ENCODE results near the gene TLE1.
"Not testable (repeated sequence)": the region's sequence is repeated elsewhere in the genome, so short reads cannot be mapped to it uniquely, and the experiment has no call there.

Gene TLE1

DNA sequence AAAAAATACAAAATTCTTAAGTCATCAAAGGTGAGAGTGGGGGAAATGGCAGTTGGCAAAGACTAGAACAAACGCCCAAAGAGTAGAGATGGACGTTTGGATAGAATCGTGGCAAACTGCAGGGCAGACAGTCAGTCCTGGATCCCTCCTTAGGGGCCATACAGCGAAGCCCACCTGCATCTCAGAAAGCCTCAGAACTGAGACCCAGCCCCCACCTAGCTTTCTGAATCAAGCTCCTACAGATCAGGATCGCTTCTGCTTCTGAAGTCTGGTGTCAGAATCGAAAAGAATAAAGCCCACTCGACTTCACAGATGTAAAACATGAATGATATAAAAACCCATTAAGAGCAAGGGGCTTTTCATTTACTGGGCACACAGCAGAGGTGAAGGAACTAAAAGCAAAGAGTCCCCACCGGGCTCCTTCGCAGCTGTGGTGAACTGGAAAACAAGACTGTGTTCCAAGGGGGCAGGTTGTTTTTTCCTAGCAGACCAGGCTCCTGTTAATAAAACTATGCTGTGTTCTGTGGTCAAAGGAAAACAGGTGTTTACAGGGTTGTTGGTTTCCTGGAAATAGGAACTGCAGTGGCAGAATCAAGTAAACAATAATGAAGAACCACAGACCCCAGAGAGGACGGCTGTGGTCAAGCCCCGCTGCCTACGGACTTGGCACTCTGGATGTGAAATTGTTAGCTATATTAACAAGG is 91.8 kb downstream of the TLE1 start:
- no peak for DNase-seq

DNA sequence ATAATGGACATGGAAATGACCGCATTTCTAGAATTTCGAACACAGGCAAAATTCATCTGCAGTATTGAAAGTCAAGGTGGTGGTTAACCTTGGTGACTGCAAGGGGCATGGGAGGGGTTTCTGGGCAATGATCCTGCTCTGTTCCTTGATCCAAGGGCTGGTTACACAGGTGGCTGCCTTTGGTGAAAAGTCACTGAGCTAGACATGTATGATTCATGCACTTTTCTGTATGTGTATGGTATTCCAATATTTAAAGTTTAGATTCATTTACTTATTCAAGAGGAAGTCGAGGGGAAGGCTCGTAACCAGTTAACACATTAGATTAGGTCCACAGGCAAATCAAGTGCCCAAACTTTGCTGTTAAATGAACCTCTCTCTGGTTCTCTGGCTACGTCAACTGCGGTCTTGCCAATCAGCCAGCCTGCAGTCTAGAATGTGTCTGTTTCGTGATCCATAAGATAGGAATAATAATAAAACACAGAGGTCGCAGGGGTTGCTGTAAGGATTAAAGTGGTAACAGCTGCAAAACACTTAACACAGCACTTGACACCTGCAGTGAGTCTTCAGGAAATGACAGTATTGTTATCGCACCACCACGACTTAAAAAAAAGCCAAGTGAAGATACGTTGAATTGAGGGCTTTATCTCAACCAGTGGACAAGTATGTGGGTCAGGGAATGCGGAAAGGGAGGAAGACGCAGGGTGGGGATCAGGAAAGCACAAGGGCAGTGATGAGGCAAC is 92.5 kb downstream of the TLE1 start:
- DNase-seq = no peak

DNA sequence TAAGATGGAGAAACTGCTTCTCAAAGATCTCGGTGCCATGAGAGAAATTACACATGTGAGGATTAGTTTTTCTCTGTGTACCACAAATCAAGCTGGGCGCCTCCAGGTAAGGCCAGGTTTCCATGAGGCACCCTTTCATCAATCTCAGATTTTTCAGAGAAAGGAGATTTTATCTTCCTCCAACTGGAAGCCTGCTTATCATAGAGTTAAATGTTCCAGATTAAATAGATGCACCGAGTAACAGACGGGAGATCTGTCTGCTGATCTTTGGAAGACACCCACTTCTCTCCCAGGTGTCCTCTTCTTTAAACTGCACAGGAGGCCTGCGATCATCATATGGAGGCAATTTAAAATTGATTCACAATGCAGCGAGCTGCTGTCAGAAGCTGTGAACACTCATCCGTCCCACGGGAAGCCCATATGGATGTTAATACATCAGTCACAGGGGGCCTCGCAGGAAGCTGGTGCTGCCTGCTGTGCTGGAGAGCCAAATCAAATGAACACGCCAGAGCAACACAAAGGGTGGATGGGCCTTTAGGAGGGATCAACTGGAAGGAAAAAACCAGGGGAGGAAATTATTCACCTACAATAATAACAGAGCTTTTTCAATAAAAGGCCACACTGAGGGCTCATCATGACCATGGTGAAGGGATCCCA is 93.3 kb downstream of the TLE1 start:
- no peak for DNase-seq

DNA sequence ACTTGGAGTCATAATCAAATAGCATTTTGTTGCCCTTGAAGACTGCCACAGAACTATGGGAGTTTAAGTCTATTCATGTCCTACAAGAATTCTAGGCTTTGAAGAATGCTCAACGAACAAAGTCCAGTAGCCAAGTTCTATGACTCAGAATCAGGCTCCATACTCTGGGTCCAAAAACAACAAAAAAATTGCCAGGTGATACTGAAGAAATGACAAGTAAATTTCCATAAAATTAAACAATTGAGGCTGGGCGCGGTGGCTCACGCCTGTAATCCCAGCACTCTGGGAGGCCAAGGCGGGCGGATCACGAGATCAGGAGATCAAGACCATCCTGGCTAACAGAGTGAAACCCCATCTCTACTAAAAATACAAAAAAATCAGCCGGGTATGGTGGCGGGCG is 94.1 kb downstream of the TLE1 start:
- not testable (repeated sequence) for DNase-seq

DNA sequence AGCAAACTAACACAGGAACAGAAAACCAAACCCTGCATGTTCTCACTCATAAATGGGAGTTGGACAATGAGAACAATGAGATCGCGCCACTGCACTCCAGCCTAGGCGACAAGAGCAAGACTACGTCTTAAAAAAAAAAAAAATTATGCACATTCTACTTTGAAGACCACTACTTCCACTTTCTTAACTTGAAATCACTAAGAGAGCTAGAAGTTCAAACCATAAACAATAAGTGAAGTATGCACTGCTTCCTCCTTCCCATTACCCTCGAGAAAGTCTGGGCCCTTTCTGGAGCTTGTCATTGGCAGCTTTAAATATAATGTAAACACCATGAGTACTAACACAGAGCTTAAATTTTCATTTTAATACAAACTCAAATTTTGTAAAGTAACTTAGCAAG is 94.9 kb downstream of the TLE1 start:
- no peak for DNase-seq

DNA sequence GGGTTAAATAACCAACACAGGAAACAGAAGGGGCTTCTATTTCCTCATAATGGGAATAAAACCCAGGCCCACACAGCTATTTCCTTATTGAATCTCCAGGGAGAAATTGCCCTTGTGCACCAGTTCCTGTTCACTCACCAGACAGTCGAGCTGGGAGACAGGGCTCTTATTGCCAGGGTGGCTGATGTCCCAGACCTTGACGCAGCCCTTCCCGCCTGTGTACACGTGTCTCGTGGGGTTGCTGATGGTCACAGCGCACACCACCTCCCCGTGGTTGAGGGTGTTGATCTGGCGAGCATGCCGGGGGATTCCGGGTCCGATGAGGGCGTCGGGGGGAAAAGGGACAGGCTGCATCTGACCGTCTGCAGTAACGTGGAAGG is 96.5 kb downstream of the TLE1 start:
- DNase-seq = no peak

DNA sequence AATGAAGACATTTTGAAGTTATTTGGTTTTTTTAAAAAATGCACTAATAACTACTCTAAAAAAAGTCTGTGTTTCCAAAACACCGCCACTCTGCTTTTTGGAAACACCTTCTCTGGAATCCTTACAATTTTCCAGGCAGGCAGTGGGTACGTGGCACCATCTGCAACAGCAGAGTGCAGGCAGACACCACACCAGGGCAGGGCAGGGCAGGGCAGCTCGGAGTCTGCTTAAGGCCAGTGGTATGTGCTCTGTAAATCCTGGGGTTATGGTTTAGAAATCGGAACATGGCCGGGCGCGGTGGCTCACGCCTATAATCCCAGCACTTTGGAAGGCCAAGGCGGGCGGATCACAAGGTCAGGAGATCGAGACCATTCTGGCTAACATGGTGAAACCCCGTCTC is 97.6 kb downstream of the TLE1 start:
- no peak for DNase-seq

DNA sequence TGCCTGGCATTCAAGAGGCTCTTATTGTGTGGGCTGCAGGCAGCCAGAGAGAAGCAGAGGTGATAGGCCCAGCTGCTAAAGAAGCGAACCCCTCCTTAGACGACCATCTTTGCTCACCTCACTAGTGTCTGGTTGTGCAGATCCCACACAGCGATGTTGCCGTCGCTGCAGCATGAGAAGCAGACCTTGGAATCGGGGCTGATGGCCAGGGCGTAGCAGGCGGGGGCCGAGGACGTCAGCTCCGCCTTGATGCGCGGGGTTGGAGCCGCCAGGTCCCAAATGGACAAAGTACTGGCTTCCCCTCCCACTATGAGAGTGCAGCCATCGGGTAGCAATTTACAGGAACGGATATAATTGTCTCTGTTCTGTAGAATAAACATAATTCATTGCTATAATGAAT is 98.7 kb downstream of the TLE1 start:
- no peak for DNase-seq

DNA sequence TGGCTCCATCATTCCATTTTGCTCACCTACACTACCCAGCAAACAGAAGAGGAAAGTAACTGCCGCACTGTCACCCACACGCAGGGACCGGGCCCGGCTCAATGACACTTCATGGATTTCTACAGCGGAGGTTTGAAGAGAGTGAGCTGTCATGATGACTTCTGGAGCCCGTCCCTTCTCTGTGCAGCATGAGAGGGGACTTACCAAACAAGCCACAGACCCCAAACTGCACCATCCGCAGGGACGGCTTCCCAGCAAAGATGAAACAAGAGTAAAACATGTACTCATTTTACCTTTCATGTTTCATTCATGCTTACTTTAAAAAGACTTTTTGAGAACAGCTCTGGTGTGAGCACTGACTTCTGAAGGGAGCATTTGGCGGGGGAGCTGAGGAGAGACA is 99.5 kb downstream of the TLE1 start:
- no peak for DNase-seq

DNA sequence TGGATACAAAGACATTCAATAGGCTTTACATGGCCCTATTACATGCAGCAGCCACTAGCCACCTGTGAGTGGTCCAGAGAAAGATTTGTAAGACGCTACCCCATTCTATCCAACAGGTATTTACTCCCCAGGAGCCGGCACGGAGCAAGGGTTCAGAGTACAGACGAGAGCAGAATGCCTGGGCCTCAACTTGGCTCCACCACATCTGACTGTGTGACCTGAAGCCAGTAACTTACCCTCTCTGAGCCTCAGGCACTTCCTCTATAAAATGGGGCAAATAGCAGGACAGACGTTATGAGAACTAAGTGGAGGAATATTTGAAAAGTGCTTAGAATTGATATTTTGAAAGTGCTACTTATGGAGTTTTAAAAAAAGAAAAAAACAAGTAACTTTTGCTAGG is 100.0 kb downstream of the TLE1 start:
- no peak for DNase-seq

DNA sequence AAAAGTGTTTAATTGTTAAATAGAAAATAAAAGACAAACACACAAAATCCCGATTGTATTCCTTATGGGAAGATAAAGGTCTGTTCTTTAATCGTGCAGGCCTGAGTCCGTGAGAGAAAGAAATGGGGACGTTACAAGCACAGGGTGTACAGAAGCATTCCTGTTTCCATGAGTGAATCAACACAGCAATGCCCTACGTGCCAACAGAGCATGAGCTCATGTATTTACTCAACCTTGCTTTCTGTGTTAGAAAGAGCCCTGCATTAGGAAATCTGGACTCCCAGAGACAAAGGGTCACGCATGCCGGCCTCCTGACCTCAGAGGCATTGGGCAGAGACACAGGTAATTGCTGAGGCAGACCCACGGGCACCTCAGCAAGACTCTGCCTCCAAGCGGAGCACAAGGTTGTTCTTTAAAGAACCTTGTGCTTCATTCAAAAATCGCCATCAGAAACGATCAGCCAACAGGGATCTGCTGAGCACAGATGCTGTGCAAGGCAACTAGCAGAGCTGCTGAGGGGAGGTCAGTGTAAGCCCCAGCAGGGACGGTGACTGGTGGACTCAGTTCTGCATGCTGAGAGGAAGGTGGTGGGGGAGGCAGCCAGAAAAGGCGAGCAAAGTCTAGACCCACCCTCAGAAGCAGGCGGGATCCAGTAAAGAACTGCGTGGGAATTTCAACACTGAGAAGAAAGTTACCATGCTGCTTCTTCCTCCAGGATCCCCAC is 101.0 kb downstream of the TLE1 start:
- DNase-seq = no peak

DNA sequence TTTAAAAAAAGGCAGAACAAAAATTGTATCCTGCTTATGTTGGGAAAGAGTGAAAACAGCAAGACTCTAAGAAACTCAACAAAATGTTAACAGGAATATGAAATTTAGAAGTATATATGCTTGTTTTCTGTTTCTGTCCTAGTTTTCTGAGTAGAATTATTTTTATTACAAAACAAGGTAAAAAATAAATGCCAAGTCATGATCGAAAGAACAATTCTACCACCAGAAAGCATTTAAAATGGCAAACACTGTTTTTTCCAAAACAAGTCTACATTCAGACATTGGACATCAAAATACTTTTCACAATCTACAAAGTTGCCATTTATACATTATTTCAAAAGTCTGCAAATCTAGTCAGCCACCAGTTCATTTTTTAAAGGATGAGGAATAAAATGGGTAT is 102.6 kb downstream of the TLE1 start:
- DNase-seq = no peak

DNA sequence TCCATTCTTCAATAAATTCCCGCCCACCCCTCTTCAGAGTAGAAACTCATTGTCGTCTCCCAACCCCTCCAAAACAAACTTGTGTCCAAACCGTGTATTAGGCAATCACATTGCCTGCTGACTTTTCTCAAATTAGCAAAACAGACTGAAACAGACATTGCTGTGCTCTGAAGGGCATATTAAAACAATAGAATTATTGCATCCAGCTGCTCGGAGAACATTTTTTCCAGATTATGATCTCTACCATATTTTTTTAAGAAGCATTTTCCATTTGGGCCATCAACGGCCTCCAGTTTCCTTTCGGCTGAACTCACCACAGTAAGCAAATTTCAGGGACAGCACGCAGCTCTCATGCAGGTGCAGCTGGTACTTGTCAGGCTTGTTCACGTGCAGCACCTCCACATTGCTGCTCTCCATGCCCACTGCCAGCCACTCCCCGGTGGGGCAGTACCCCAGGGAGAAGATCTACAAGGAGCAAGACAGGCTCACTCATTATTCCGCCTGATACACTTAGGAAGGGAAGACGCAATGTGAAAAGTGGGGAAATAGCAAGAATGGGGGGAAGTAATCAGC is 104.1 kb downstream of the TLE1 start:
- DNase-seq = no peak

DNA sequence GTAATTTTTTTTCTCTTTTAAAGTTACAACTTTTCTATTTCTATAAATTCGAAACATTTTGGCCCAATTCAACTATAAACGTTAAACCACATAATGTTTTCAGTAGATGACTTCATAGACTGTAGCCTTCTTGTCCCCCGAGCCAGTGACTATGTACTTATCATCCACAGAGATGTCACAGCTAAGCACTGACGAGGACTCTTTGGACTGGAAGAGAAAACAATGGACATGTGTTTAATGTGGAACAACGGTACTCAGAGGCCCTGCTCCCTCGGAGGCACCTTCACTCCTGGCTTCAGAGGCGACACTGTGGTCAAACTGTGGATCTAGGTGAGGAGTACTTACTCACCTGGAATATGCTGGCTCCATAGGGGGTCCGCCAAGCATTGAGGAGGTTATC is 105.2 kb downstream of the TLE1 start:
- DNase-seq = no peak

DNA sequence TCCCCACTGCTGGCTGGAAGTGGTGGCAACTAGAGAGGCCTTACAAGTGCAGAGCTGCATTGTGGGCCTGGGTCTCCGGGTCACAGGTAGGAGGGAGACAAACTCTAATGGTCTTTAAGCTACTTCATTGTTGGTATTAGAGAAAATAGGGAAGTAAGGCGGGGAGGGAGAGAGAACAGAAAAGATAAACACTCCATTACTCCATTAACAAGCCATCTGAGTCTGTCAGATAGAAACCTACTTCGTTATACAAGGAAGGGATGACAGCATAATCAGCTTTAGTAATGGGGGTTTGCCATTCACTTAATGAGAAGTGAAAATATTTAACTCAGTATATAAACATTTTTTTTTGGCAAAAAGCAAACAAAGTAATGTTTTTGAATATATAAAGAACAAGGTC is 107.4 kb downstream of the TLE1 start:
- no peak for DNase-seq

DNA sequence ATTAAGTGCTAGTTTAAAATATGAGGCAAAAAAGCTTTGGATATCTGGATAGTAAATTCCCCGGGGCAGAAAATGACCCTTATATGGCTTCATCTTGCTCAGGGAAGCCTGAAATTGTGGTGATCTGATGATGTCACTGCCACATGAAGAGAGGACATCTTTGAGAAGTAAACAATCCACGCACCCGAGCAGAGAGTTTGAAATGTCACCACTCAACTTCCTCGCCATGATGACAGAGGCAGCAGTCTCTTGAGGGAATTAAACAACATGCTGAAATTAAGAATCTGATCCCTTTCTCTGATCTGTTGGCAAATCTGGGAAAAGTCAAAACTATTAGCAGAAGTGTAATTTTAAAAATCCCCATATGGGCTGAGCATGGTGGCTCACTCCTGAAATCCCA is 110.0 kb downstream of the TLE1 start:
- DNase-seq = no peak

DNA sequence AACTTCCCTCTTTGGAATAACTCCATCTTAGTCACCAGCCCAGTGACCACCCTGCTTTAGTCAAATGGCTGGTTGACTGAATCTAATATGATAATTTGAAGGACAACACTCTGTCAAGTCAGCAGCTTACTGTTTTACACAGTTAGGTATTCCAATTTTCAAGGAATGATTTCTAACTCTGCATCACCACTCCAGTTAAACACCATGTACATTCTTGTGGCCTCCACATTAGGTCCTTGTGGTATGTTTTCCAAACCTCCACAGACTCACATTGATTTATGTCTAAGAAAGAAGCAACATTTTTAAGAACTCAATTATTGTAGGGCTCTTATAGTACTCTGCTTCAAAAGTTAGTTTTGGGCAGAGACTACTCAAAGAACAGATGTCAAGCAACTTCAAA is 110.7 kb downstream of the TLE1 start:
- no peak for DNase-seq

DNA sequence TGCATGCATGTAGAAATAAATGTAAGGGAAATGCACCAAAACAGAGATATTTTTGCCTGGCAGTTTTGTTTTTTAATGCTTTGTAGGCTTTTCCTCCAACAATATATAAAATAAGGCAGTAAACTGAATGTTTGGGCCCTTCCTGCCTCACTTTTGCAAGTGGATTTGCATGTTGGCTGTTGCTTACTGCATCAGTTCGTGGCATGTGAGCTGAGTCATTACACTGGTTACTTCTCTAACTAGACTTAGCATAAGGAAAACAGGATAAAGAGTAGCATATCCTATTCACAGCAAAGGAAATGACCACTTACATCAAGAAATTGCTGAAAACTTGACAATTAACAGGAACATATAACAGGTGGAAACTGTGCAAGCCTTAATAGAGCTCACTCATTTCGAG is 113.4 kb downstream of the TLE1 start:
- DNase-seq = no peak

DNA sequence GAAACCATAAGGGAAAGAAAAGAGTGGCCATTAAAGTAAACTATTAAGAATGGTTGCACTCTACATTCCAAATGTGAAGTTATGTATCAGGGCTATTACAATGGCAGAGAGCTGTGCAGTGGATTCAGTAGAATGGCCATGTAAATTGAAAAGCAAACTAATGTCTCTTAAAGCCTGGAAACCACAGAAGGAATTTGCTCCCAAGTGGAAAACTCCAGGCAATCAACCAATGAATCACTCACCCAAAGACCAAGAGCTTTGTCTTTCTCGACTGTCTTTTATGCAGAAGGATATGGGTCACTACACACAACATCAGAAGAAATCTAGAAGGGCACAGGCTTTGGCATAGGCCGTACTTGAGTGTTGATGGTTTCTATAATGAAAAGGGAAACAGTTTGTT is 114.9 kb downstream of the TLE1 start:
- DNase-seq = no peak

DNA sequence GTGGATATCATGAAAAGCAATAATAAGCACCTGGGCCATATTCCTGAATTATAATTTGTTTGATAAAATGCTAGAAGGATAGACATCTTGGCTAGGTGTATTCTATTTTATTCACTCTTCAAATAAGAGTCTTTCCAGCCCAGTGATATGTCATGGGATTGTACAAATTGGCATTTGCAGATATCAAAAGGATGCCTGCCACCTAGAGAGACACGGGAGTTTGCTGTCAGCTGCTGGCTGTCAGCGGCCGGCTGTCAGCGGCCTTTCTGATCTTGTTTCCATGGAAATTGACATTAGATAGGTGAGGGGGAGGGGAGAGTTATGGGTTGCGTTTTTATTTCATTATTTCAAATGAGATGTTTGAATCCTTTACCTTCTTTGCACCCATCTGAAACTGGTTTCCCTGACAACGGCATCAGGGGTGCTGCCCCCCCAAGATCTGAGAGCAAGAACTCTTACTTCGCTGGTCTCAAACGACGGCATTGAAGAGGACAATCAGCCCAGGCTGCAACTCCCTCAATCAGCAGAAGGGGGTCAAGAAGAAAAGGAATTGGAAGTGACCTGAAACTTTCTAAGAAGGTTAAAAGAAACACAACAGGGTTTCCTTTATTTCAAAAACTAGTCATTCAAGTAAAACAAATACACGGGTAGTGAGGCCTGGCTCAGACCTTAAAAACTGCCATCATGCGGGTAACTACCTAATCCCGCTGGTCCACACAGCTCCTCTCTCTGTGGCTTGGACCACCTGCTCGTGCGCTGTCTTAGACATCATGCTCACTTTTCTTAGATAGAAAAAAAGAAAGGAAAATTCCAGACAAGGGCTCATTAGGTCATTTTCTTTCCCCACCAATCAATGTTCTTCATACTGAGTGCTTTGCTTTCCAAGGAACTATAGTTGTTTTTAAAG is 115.7 kb downstream of the TLE1 start:
- no peak for DNase-seq

DNA sequence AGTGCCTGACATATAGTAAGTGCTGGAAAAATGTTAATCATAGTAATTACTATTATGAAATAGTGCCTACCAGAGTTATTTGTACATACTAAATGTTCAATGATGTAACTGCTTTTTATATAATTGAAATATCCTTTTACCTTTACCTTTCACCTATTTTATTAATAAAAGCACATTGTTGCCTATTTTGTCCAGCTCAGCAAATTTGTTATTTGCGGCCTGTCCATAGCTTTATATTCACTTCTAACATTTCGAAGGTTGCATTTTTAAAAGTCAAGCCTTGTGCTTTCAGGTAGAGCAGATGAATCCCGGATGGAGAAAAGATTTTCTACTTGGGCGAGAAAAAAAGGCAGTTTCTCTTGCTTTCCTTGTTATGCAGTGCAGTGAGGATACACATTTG is 119.3 kb downstream of the TLE1 start:
- no peak for DNase-seq

DNA sequence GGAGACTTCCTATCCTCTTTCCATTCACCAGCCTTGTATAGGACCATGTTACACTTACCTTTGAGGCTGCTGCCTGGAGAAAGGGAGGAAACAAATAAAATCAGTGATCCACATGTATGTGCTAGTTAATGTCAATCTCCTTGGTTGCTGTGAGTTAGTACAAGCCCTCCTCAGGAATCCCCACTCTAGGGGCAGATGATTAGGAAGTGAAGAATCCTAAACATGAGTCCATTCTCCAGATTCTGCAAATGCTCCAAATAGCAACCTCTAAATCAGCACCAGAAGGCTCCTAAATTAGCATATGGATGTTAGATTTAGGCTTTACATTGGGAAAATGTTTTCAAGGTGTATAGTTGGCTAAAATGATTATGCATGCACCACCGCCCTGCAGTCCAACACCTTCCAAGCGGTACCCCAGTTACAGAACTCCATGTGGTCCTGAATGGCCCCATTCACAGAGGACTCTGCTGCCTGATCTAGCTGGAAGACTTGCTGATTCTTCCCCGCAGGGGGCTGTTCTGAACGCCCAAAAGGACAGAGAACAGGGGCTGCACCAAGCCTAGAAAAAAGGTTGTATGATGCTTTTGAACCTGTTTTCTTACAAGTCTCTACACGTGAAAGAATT is 123.2 kb downstream of the TLE1 start:
- no peak for DNase-seq
